GM19193 (cell line): ENCODE results near the gene NOS1AP.

Experiments
- POLR2A ChIP-seq: IDR thresholded peaks from 4 replicates; pipeline ENCODE4 v1.6.1; 2011; ENCODE audit not compliant: insufficient read depth, insufficient read length; ENCODE audit errors: extremely low read depth

NOS1AP gene

DNA sequence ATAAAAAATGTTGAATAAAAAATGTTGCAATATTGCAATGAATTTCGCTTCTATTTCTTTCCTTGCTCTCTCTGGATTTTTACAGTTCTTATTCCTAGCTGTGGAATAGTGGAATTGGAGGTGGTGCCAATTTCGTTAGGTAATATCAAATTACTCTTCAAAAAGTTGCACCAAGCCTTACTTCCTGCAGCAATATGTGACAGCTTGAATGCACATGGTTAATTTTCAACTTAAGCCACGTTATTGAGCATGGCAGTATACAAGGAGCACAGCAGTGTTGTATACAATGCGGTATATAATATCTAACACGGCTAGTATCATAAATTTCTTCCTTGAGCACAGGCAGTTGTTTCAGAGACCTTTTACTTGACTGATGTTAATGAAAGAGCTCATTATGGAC lies 152.5 kb downstream of the NOS1AP start:
- TF ChIP-seq POLR2A, result no peak

DNA sequence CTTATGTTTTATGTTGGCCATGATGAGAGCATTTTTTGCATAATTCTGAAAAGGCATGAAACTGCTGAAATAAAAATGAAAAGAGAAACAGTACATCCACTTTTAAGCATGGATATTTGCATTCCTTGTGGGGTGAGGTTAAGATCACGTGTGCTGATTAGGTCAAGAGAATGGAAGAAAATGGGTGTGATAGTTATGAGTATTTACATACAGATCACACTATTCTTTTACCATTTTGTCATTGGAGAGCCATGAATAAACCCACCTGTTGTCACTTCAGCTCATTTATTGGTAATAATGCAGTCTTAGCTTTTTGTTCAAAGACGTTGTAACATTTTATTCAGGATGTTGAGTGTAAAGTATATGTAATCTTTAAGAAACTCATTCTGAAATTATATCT lies 153.2 kb downstream of the NOS1AP start:
- TF ChIP-seq POLR2A, result no peak

- TF ChIP-seq POLR2A, result no peak
These were observed 154.0 kb downstream of the NOS1AP start for GRCh38 chr1:162223488-162223887.

DNA sequence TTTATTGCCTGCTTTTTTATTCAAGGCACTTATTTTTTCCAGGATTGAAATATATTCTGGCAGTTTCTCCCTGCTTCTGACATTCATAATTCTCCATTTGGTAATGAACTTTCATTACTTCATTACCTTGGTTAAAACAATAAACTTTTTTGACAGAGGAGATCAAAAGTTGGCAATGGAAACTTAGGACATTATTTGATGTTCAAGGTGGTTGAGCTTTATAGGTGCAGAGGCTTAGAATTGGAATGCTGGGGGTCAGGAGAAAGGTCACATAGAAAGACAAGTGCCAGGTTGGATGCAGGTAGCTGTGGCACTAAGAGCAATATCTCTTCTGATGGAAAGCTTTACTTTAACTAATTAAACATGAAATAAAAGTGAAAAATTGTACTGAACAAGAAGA lies 154.8 kb downstream of the NOS1AP start:
- no peak for TF ChIP-seq POLR2A

DNA sequence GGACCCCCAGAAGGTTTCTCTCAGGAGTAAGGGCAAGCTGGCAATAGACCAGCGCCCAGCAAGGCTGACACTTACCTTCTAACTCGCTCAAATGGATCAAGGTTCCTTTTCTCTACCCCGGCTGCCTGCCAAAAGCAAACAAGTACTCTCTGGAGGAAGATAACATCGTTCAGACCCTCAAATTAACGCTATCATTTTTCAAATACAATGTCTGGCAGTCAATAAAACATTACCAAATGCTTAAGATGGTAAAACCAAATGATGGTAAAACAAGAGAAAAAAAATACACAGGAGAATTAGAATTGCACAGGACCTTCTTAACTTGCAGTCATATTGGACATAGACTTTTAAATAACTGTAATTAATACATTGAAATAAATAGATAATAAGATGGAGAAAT lies 159.1 kb downstream of the NOS1AP start:
- no peak for TF ChIP-seq POLR2A

DNA sequence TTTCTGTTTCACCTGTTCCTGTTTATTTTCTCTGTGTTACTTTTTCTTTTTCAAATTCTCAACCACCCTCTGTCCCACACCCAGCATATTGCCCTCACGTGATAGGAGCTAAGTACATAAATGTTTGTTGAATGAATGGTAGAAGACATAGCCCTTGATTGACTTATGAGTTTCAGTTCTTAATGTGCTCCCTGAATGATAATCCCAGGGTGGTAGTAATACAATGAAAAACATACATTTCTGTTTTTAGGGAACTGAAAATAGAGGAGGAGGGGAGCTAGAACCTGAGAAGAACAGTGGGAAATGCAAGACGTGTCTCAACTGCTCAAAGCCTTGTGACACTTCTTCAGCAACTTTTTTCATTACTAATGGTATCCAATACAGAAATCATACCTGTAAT lies 160.1 kb downstream of the NOS1AP start:
- TF ChIP-seq POLR2A, result no peak

GRCh38 chr1:162230096-162230495 lies 160.6 kb downstream of the NOS1AP start:
- TF ChIP-seq POLR2A, result no peak

DNA sequence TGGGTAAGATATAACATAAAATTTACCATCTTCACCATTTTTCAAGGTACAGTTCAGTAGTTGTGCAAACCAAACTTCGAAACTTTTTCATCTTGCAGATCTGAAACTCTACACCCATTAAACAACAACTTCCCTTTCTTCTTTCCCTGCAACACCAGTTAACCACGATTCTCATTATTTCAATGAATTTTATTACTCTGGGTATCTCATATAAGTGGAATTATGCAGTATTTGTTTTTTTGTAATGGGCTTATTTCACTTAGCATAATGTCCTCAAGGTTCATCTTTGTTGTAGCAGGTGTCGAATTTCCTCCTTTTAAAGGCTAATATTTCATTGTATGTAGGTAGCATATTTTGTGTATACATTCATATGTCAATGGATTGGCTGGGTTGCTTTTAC lies 161.0 kb downstream of the NOS1AP start:
- no peak for TF ChIP-seq POLR2A

DNA sequence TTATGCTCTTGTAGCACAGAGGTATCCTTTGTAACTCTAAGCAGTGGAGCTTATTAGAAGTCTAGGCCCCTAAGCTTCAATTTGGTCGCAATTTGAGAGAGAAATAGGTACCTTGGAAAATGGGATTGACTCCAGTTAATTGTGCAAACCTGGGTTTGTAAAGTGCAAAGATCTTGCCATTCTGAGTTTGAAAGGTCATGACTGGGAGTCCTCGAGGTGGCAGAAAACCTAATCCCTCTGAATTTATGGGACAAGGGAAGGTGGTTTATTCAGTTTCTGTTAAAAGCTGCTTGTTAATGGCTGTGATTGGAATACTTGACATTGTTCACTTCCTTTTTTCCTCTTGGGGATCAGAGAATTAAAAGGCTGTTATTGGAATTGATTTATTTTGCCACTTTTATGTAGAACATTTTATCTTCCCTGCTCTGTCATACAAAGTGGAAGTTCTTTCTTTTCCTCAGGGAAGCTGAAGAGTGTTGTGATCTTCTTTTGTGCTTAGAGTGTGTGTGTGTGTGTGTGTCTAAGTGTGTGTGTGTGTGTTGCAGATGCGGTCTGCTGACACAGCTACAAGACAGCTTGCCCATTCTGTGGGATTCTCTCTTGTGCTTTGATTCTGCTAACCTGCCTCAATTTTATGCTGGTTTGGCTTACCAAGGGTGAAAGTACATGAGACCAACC lies 162.7 kb downstream of the NOS1AP start:
- no peak for TF ChIP-seq POLR2A

GRCh38 chr1:162233066-162233465 lies 163.6 kb downstream of the NOS1AP start:
- TF ChIP-seq POLR2A, result no peak

DNA sequence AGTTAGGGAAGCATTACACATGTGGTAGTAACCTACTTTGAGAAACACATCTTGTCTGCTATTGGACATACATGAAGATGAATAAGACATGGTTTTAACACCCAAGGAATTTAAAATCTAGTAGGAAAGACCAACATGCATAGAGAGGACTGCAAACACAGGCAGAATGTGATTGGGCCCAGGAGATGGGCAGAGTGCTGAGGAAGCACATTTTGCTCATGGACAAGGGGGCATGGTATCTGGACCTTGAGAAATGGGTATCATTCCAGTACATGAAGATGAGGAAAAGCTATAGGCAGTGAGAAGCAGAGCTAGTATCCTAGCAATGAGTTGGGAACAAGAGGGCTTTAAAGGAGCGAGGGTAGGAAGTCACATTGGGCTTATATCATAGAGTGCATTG lies 164.4 kb downstream of the NOS1AP start:
- TF ChIP-seq POLR2A, result no peak

- no peak for TF ChIP-seq POLR2A
These were observed 165.1 kb downstream of the NOS1AP start for GRCh38 chr1:162234571-162234970.

- TF ChIP-seq POLR2A, result no peak
These were observed 165.8 kb downstream of the NOS1AP start for GRCh38 chr1:162235241-162235800.

DNA sequence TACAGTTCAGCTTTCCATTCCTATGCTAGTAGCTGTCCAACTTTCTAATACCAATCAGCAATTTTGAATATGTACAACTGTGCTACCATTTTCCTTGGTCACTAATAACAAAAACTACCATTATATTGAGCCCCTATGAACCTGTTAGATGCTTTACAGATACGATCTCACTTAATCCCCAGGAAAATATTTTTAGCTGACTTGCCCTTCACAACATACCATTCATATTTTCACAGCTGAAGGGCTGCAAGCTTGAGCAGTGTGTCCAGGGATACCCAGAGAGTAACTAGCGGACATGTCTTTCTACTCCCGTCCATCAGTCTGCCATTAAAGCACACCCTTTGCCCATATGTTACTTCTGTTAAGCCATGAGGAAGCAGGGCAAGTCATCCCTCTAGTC lies 166.7 kb downstream of the NOS1AP start:
- no peak for TF ChIP-seq POLR2A

GRCh38 chr1:162236618-162237017 lies 167.1 kb downstream of the NOS1AP start:
- TF ChIP-seq POLR2A, result no peak

DNA sequence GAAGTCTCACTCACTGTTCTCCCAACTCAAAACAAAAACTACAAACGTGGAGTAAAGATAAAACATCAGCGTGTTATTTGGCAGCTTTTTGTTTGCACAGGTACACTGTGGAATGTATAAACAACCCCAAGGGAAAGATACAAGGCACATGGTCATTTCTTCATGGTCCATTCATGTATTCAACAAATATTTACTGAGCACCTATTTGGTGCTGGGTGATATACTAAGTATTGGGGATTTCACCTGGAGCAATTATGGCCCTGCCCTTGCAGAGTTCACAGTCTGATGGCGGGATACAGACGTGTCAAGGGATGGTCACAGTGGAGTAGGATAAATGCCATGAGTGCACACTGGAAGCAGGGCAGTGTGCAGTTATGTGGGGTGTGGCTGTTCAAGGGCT lies 171.1 kb downstream of the NOS1AP start:
- no peak for TF ChIP-seq POLR2A

DNA sequence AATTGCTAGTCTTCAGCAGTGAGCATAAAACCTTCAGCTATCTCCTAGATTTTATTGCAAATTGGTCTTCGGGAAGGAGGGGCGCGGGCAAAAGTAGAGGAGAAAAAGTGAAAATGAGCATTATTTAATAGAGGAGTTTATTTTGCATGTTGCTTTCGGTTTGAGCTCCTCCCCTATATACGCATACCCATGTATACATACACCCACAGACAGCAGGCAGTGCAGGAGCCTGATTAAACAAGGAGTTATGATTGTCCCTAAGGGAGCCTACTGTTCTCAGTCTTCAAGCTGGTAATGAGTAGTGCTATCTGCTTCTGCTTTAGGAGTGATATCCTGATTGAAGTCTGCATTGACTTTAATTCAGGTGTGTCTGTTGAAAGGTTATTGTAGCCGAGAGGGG lies 173.3 kb downstream of the NOS1AP start:
- no peak for TF ChIP-seq POLR2A
